Stimulated activated CD8-positive, alpha-beta memory T cell treated with anti-CD3 and anti-CD28 coated beads, Interleukin-7, amount 100 ng/mL, for 1 hour (primary cell): Measurements from ENCODE around the gene CHST10.

ENCODE experiments used
- DNase-seq, 2 donors: peaks; one replicate each; pipeline ENCODE4 v3.0.0-alpha.2; 2020; ENCODE audit warnings: low read depth in 2 of 2

Gene CHST10

GRCh38 chr2:100416397-100416934 is 1.0 kb downstream of the CHST10 start:
- no peak for DNase-seq

DNA sequence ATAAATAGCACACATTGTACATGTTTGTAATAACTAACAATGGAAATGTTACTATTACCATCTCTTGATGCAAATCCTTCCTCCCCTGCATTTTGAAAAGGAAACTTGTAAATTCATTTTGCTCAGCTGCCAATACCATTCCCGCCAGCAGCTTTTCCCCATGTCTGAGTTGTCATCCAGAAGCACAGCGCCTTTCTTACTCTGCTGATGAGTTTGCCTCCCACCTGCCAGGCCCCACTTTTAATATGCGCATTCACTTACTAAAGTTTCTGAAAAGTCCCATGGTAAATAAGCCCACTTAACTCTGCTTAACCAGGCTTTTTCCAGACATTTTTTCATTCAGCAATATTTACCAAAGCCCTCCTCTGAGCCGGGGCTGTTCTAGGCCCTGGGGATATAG is 3.9 kb downstream of the CHST10 start:
- DNase-seq: no peak

- DNase-seq: no peak
Observed at GRCh38 chr2:100412881-100413321, 4.6 kb downstream of the CHST10 start.

- DNase-seq: no peak
Observed at GRCh38 chr2:100412466-100412865, 5.0 kb downstream of the CHST10 start.

DNA sequence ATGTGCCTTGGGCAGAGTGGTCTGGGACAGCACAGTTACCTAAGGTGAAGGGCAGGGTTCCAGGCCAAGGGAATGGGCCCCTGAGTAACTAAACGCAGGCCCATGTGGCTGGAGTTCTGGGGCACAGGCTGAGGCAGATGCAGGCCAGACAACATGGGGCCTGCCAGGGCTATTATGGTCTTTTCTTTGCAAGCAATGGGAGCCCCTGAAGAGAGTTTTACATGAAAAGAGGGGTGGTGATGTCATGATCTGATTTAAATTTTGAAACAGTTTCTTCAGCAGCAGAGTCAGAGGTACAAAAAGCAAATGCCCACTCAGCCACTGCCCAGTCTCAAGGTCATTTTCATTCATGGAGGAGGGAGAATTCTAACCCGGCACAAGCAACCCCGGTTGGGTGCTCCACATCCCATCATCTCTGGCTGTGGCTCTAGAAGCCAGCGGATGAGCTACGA is 5.6 kb downstream of the CHST10 start:
- DNase-seq: no peak

DNA sequence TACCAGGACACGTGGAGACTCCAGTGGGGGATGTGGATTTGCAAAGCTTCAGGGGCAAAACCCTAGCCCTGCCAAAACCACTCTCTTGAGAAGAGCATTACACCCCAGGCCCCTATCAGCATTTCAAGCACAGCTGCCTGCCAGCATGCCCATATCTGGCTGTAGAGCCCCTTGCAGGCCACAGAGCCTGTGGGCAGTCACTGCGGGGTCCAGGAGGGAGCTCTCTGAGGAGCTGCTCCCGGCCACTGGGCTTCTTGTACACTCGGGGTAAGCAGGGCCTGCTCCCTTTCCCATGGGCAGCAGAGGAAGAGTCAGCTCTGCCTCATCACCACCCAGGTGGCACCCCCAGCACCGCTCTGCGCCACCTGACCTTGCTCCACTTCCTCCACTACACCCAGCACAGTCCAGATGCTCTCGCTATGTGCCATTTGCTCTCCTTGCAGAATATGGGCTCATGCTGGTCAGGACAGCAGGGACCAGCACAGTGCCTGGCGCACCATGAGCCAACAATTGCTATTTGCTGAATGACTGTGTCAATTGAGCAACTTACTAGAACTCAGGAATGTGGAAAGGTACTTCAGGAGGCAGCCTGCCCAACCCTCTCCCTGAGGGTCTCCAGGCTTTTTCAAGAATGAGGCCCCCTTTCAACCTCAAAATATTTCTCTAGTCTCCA is 7.4 kb downstream of the CHST10 start:
- no peak for DNase-seq

DNA sequence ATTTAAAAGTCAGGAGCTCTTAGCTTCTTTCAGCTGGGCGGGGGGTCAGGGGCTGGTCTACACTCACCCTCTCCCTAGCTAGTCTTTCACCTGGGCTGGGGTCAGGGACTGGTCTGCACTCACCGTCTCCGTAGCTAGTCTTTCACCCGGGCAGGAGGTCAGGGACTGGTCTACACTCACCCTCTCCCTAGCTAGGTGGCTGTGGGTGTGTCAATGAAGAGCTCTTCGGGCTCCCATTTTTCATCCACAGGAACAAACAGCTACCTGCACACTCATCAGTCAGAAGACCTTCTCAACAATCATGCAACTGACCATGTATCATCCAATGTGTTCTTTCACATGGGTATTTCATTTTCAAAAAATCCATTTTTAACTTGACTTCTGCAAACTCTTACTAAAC is 8.0 kb downstream of the CHST10 start:
- DNase-seq: no peak

GRCh38 chr2:100408941-100409340 is 8.5 kb downstream of the CHST10 start:
- DNase-seq: no peak

- DNase-seq: no peak
Observed at GRCh38 chr2:100408104-100408503, 9.4 kb downstream of the CHST10 start.

GRCh38 chr2:100407563-100407962 is 9.9 kb downstream of the CHST10 start:
- DNase-seq: no peak

- DNase-seq: no peak
Observed at GRCh38 chr2:100407073-100407472, 10.4 kb downstream of the CHST10 start.

GRCh38 chr2:100406120-100406508 is 11.4 kb downstream of the CHST10 start:
- DNase-seq: no peak

GRCh38 chr2:100405403-100406119 is 11.9 kb downstream of the CHST10 start:
- no peak for DNase-seq

GRCh38 chr2:100404411-100404810 is 13.1 kb downstream of the CHST10 start:
- no peak for DNase-seq

DNA sequence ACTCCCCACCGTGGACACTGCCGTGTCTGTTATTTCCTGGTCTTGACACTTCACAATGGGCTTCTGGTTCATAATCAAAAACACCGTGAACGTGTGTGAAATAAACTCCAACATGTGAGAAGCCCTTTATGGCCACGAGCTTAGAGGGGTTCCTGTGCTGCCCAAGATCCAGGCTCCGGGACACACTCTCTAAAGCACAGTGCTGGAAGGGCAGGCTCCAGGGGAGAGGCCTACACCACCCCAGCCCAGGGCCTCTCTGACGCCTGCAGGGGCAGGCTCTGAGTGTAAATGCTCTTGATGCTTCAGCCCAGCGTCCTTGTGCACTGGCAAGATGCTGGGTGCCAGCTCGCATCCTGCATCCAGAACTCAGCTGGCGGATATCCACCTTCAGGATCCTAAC is 13.7 kb downstream of the CHST10 start:
- DNase-seq: no peak

- no peak for DNase-seq
Observed at GRCh38 chr2:100401268-100401667, 16.2 kb downstream of the CHST10 start.

DNA sequence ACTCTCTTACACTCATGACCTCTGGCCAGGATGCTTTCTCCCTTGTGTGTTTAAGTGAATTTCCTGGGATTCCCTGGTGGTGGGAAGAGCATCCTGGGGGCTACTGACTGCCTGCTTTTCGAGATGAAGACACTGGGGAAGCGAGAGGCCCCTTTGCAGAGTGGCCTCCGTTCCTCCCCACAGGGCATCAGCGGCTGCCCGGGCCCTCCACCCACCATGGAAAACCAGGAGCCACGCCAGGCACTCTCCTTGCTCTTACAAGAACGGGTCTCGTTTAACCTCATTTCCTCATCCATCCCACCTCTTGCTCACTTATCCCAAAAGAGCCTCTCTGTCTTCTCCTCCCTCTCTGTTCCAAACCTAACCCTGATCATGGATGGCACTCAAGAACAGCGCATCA is 17.8 kb downstream of the CHST10 start:
- DNase-seq: no peak

- no peak for DNase-seq
Observed at GRCh38 chr2:100397976-100398375, 19.5 kb downstream of the CHST10 start.

DNA sequence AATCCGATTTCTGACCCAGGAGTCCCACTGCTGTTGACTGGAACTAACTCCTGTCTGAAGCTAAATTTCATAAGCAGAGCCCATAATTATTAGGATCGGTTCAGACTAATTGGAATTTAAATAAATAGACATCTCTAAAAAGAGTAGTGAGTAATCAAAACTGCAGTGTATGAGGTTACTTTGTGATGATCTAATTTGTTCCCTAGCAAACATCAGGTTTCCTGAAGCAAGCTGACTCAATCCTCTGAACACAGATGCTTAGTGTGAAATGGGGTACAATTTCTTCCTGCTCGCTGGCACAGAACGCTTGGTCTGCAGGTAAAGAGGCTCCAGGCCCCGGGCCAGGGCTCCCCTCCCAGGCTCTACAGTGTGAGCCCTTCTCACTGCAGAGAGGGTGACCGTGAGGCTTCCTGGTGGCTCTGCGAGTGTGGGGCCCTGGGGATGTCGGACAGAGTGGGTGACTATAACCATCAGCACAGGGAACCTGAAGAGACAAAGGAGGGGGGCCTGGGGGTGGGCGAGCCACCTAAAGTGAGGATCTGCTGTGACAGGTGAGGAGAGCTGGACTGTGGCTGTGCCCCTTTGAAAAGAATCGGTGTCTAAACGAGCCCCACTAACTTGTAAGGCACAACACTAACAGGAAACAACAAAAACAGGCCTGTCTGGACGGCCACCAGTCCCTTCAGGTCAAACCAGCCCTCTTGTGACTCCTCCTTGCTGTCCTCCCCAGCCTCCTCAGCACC is 20.2 kb downstream of the CHST10 start:
- DNase-seq: no peak

DNA sequence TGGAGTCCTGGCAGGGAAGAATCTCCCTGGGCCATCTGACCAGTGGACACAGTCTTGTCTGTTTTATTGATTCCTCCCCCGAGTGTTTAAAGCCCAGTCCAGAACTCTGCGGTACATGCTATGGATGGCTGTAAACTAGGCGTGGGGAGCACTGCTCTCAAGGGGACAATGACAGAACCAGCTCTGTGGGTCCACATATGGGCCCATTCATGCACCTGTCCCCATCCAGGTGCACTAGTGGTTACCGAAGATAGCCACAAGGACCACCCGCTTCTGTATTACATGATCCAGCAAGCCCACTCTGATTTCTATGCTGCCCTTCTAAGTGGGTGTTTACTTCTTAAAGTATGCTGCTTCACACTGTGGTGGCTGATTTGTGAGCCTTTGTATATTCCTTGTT is 21.0 kb downstream of the CHST10 start:
- no peak for DNase-seq

GRCh38 chr2:100395532-100396350 is 21.7 kb downstream of the CHST10 start:
- no peak for DNase-seq
